Medulla oblongata (tissue), 1 donor: ENCODE measurements around the gene CSAD.

ENCODE experiments used
- DNase-seq: peaks from one replicate; pipeline ENCODE4 v3.0.0-alpha.2; 2015; ENCODE audit errors: extremely low spot score

Gene CSAD

GRCh38 chr12:53199700-53200099 is 19.0 kb upstream of the CSAD start:
- no peak for DNase-seq

GRCh38 chr12:53198486-53199110 is 17.9 kb upstream of the CSAD start:
- no peak for DNase-seq

- DNase-seq, result no peak
Measured at GRCh38 chr12:53197011-53197640, 16.4 kb upstream of the CSAD start.

- DNase-seq, result no peak
Measured at GRCh38 chr12:53196486-53196885, 15.8 kb upstream of the CSAD start.

GRCh38 chr12:53195516-53196420 is 15.0 kb upstream of the CSAD start:
- DNase-seq, result no peak

GRCh38 chr12:53194973-53195372 is 14.2 kb upstream of the CSAD start:
- no peak for DNase-seq

GRCh38 chr12:53193985-53194716 is 13.4 kb upstream of the CSAD start:
- no peak for DNase-seq

- DNase-seq, result no peak
Measured at GRCh38 chr12:53193040-53193439, 12.3 kb upstream of the CSAD start.

GRCh38 chr12:53192531-53193021 is 11.9 kb upstream of the CSAD start:
- no peak for DNase-seq

- DNase-seq, result no peak
Measured at GRCh38 chr12:53191885-53192530, 11.3 kb upstream of the CSAD start.

GRCh38 chr12:53191096-53191884 is 10.6 kb upstream of the CSAD start:
- no peak for DNase-seq

- no peak for DNase-seq
Measured at GRCh38 chr12:53190108-53190729, 9.5 kb upstream of the CSAD start.

- no peak for DNase-seq
Measured at GRCh38 chr12:53187145-53187899, 6.6 kb upstream of the CSAD start.

GRCh38 chr12:53186745-53187144 is 6.0 kb upstream of the CSAD start:
- no peak for DNase-seq

- no peak for DNase-seq
Measured at GRCh38 chr12:53185582-53186153, 4.9 kb upstream of the CSAD start.

GRCh38 chr12:53184828-53185227 is 4.1 kb upstream of the CSAD start:
- DNase-seq, result no peak

- DNase-seq, result no peak
Measured at GRCh38 chr12:53182903-53183302, 2.2 kb upstream of the CSAD start.

GRCh38 chr12:53181935-53182334 is 1.2 kb upstream of the CSAD start:
- DNase-seq, result no peak
